CD4-positive, alpha-beta T cell treated with Interferon gamma for 1 hour (primary cell): ENCODE data around the gene NPR2.

Experiments
- DNase-seq: peaks from one replicate; pipeline ENCODE4 v3.0.0-alpha.2; 2020

The NPR2 gene

DNA sequence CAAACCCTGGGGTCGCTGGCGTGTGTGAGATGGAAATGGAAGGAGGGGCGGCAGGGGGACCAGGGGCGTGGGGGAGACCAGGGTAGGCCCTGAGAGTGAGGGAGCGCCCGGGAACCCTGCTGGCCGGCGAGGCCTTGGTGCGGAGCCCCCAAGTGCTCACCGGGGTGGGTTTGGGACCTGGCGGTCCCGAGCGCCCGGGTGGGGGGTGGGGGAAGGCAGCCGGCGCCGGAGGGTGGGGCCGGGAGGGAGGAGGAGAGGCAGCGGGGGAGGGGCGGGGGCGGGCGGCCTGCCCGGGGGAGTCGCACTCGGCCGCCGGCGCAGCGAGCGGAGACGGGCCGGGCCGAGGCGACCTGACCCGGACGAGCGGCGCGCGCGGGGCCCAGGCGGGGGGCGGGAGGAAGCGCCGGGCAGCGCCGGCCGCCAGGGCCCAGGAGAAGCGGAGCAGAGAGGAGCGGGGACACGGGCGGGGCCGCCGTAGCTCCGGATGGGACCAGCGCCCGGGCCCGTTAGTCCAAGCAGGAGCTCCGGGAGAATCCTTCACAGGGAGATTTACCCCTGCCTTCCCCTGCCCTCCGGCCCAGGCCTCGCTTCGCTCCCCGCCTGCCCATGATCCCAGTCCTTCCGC lies at the start of gene NPR2:
TSS of gene NPR2 (plus strand) at position 295 of the 625 bp plus-strand sequence. CDS start 818 bp downstream, outside the sequence.
- no peak for DNase-seq

DNA sequence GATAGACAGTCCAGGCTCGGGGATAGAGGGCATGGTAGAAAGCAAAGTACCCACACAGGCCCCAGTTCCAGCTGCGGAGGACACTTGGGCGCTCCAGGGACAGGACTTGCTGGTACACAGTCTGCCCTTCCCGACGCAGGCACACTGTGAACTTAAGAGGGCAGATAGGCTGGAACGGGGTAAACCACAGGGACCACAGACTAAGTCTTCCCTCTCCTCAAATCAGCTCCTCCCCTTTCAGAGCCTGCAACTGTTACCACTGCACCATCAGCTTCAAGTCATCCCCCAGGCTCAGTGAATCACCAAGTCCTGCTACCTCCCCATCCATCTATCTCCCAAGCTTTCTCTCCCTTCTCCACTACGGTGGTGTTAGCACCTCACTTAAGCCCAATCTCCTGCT lies 49.7 kb upstream of the NPR2 start:
- no peak for DNase-seq

DNA sequence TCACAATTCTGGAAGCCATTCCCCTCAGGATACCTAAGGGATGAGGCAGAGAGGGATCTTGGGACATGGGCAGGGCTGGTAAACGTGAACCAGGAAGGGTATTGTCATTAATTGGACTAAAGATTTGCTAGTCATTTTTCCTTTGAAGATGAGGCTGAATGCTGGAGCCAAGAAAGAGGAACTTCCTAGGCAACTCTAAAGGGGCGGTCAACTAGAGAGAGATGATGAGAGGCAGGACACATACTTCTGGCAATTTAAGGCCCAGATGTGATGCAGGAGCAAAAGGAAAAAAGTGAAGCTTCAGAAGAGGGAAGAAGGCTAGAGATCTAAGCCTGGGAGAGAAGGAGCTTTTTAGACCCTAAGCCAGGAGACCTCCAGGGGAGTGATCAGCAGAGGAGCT lies 47.9 kb upstream of the NPR2 start:
- DNase-seq, result no peak

DNA sequence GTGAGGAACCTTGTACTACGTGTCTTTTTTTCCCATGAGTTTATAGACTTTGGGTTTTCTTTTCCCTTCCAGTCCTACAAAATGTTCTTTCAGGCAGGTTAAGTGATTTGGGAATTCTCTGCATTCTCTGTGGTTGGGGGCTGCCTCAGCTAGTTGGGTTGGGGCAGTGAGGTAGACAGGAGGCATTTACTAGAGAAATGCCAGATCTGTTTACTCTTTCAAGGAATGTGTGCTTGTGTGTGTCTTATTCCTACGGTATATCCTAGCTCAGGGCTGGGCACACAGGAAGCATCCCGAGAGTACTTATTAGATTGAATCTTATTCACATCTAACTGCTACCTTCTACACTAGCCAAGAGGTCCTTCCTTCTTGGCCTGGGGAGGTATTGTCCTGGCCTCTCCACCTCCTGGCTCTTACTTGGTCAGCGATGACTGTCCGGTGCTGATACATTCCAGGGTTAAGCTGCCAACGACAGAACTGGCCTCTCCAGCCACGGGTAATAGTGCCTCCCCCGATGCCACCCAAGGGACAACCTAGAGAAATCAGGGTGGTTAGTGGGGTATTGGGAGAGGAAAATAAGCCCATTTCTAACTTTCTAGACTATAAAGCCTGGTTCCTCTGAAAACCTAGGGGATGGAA lies 47.4 kb upstream of the NPR2 start:
- no peak for DNase-seq

DNA sequence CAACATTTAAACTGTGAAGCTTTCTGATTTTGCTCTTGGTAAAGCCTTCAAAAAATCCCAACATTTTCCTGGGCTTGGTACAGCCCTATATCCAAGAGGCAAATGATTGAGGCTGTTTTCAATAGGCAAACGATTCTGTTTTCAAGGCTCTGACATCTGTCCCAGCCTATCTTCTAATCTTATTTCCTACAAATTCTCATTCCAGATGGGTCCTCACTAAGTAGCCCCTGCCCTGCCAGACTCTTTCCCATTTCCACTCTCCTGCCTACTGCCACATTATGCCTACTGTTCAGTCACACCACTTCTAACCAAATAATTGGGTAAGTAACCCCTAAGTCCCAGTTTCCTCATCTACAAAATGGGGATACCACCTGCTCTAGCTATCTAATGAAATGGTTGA lies 45.8 kb upstream of the NPR2 start:
- no peak for DNase-seq

DNA sequence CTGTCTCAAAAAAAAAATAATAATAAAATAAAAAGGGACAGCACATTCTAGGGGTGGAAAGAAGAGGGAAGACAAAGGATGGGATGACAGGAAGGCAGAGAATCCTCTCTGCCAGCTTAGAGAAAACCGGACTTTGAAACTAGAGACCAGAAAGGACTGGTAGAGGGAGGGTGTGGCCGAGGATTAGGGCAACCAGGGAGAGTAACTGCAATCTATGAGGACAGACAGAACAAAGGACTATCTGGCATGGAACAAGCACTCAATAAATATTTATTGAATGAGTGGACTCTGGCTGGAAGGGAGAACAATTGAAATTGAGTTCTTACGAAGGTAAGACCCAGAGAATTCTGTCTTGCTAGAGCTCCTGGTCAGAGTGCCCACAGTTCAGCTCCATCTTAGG lies 44.8 kb upstream of the NPR2 start:
- no peak for DNase-seq

DNA sequence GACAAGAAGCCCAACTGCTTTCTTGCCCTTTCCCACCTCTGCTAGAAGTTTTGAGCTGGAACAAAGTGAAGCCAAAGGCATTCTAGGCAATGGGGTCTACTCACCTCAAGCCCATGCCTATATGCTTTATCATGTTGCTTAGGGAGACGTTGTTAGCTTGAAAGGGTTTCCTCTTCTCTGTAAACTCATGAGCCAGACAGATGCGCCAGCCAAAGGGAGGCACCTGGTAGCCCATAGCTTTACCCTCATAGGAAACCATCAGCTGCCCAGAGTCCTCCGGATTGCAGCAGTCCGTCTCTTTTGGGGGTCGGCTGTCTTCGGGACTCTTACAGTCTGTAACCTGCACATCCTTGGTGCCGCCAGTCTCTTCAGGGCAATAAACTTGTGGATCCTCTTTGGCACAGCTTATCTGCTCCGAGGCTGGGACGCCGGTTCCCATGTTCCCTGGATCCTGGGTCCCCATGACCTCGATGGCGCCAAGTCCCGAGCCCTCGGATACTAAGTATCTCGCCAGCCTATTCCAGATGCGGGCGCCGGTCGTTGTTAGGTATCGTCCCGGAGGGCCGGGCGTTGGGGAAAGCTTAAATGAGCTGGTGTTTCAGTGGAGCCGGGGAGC lies 43.0 kb upstream of the NPR2 start:
- no peak for DNase-seq

DNA sequence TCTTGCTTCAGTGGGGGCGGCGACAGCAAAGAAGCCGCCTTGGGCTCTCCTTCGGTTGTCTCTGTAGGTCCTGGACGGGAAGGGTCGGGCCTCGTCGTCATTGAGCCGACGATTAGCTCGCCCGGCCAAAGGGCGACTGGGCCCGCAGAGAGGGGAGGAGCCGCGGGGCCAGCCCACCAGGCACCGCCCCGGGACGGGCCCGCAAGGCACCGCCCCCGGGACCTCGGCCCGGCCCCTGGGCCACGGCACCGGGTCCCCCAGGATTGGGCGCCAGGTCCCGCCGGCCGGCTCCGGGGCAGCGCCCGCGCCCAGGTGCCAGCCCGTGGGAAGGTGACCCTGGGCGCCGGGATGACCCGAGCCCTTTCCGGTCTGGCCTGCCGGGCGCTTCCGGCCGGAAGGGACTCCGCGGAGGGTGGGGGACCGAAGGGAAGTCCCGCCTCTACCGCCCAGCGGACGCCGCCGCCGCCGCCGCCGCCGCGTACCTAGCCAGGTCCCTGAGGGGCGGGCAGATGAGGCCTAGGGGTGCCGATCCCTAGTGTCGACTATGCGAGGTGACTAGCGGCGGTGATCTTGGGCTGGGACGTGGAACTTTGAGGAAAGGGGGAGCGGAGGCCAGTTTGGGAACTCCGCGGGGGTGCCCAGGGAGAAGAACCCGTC lies 42.4 kb upstream of the NPR2 start, which contains the start of the genes GBA2 and RGP1:
TSS of gene GBA2 (minus strand) at position 371 of the 657 bp plus-strand sequence. CDS start 524 bp downstream, outside the sequence.
TSS of gene RGP1 (plus strand) at position 430 of the 657 bp plus-strand sequence. CDS start 469 bp downstream, outside the sequence.
- peak; percentile 65 for DNase-seq

DNA sequence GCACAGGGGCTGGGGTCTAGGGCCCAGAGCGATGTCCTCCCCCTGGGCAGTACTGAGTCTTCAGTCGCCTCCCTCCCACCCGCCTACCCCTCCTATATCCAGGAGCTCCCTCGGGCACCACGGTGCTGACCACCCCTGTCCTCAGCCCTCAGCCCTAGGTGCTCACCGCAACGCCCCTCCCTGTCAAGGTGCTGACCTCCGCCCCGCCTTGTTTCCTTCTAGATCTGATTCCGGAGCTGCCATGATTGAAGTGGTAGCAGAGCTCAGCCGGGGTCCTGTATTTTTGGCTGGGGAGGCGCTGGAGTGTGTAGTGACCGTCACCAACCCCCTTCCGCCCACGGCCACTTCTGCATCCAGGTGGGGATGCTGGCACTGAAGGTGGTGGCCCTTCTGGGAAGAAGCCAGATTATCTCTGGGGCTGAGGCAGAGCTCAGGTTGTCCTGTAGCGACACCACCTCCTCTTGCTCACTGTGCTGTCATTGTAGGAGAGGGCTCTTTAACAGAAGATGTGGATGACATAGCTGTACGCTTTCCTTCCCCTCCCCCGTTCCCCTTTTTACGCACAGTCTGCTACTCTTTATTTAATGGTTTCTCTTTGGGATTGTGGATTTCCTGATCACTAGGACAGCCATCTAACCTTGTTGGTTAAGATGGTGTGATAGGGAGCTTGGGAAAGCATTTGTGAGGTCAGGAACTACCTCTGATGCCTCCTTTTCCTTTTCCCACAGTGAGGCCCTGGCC lies 41.7 kb upstream of the NPR2 start:
- DNase-seq, result peak; percentile 32

DNA sequence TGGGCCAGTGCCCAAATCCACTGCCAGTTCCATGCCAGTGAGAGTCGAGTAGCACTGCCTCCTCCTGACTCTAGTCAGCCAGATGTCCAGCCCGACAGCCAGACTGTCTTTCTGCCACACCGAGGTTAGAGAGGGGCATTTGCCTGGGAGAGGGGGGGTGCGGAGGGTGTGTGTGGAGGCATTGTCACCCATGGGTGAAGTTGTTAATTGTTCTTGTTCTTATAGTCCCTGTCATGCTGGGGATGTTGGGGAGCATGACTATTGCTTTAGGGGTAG lies 41.2 kb upstream of the NPR2 start:
- no peak for DNase-seq

DNA sequence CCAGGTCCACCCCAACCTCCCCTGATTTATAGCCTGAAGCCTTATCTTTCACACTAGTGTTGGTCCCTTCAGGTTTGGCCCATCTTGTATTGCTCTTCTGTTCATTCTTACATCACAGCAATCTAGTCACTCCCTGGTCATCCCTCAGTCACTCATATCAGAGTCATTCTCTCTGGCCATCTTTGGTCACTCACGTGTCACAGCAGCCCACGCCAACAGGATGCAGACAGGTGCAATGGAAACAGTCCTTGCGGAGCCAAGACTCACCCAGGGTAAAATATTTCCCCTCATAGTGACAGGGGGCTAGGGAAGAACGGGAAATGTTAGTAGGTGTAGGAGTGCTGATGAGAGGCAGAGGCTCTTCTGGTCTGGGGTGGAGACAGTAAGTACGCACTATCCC lies 37.9 kb upstream of the NPR2 start:
- no peak for DNase-seq

DNA sequence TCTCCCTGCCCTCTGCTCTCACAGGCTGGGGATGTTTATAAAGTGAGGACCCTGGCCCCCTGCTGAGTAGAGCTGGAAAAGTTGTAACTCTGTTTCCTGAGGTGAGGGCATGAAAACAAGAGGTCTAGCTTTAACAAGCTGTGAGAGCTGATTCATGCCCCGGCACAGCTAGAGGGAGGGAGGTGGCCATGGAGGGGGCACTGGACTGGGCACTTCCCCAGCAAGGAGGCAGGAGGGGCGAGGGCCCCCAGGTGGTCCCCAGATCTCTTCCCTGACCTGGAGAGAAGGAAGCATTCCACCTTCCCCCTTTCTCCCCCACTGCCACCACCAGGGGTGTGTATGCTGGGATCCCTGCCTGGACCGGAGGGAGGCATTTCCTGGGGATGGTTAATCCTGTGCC lies 37.1 kb upstream of the NPR2 start, which contains the start of gene MSMP:
TSS of gene MSMP (minus strand) at position 13 of the 400 bp plus-strand sequence. CDS start 147 bp downstream, outside the sequence.
- DNase-seq, result no peak

DNA sequence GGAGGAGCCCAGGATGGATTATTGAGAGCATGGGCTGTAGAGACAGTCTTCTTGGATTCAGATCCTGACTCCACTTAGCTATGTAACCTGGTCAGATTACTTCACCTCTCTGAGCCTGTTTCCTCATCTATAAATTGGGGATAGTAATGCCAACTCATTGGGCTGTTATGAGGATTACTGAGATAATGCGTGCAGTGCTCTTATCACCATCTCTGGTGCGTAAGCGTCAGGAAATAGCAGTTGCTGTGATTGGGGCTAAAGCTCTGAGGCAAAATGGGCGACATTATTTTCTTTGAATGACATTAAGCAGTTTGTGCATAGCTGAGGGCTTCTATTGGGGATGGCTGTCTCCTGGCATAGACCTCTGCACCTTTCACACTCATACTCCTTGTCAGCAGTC lies 36.3 kb upstream of the NPR2 start:
- no peak for DNase-seq

DNA sequence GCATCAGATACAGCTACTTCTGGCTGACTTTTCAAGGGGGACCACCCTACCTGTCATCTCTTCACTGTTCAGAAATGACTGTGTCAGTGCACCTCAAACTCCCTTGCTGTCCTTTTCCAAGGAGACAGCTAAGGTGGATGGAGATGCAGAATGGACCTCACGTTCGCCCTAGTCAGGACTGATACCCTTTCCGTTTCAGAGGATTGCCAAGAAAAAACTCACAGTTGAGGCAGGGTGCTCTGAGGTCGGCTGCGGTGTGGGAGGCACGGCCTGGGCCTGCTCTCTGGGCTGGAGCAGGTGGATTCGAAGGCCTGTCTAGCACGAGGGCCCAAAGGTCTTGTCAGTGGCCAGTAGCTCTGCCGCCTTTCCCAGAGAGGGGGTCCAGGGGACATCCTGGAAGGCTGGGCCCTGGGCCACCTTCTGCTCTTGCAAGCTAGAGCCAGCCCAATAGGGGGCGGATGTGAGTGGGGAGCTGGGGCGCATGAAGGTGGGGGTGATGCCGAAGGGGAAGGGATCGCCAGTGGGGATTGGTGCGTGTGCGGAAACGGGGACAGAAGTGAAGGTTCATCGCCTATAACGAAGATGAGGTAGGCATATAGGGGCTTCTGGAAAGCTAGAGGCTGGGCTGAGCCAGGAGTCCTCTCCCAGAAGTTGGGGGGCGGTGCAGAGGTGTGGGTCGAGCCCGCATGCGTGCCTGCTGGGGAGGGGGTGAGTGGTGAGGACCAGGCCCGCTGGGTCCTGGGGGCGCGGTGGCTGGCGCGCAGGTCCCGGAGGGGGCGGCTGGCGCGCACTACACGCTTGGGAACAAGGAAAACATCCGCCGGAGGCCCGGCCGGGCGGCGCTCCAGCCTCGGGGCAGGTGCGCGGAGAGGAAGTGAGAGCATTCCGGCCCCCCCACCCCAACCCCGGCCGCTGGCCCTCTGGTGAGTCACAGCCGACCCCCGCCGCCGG lies 34.8 kb upstream of the NPR2 start:
- DNase-seq, result peak; percentile 71

DNA sequence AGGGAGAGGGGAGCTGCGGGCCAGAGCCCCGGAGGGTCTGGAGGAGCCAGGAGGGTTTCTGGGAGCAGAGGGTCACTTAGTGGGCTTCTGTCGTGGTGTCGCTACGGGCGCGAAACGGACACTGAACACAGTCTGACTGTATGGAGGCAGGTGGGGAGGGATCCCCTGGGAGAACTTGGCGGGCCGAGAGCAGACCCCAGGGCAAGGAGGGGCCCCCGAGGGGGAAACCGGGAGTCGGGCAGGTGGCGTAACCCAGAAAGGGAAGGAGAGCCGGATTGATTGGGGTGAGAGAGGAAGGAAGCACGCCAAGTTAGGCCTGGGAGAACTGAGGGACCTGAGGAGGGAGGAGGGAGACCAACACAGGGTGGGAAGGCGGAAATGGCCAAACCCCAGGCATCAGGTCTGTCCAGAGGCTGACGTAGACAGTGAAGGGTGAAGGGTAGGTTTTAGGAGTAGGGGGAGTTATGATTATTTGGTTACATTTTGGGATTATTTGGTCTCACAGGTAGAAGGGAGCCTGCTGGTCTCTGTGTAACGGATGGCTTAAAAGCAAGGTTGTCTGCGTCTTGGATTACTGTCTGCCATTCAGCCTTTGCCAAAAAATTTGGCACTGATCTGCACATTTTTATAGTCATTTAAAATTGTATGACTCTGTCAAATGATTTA lies 34.0 kb upstream of the NPR2 start:
- peak; percentile 15 for DNase-seq

DNA sequence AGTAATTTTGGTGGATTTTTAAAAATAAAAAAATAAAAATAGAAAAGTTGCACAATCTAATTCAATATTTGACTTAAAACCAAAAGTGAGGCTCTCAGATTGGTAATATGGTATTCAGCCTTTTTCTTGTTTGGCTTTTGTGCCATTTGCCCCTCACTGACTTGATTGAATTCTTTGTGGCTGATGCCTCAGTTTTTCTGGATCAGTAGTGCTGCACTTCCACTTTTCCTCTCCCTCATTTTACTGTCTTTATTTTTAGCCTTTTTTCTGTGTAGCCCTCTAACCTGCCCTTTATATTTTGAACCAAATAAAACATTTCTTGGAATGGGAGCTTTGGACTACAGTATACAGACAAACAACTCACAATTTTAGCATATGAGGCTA lies 33.5 kb upstream of the NPR2 start:
- no peak for DNase-seq

DNA sequence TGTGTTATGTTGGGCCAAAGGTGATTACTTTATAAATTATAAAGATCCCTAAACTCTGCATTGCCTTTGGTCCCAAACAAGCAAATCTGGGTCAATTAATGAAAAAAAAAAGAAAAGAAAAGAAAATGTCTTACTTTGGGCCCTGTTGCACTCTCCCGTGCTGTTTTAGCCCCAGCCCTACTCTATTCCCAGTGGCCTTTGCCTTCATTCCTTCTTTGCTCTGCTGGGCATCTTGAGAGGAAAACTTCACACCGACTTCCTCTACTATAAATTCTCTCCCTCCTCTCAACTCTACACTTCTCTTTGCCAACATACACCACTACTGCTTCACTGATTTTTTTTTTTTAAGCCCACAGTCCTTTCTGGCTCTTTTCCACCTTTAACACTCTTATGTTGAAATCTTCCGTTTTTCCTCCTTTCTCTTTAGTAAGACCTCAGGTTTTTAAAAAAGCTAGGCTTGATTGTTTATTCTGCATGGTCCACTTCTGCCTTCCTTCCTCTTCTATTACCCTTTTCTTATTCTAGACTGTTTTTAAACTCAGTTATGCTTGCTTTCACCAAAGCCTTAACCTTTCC lies 32.8 kb upstream of the NPR2 start:
- no peak for DNase-seq

DNA sequence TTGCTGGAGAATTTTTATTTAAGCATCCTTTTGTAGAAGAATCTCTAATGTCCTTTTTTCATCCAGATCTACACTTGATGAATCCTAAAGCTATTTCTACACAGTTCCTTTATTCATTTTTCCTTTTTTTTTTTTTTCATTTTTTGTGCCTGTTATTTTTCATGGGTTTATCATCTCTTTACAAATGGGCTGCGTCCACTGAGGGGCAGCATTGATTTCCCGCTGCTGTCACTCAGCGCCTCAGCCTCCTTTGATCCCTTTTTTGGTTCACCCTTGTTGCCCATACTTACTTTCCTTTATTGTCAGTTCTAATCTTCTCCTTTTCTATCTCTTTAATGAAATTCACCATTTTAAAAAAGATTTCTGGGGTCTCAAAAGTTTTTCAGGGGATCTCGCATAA lies 31.6 kb upstream of the NPR2 start:
- no peak for DNase-seq

DNA sequence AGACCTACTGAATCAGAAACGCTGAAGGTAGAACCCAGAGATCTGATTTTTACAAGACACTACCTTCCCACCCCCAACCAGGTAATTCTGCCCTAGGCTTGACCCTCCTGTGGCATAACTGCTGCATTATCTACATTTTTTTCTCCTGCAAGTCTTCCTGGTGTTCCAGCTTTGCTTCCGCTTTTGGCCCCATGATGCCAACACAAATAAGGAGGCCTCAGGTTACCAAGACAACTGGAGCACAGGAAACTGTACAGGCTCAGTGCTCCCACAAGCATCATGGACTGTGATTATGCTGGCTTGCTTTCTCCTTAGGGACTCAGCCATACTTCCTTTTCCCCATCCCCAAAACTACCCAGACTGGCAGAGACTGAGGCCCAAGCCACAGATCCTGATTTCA lies 30.7 kb upstream of the NPR2 start:
- no peak for DNase-seq

DNA sequence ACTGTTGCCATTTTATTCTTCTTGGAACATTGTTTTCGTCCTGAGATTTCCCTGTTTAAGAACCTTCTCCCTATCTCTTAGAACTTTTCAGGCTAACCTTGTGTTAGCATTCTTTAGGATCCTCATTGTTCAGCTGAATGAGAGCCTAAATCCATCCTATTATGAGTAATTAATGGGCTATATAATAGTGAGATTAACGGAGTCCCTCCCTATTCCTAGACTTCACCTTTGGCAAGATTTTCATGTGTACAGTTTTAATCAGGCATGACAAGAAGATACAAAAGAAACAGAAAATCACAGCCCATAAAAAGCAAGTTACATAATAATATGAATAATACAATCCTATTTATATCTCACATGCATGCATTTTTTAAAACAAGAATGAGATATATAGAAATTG lies 28.2 kb upstream of the NPR2 start:
- no peak for DNase-seq

DNA sequence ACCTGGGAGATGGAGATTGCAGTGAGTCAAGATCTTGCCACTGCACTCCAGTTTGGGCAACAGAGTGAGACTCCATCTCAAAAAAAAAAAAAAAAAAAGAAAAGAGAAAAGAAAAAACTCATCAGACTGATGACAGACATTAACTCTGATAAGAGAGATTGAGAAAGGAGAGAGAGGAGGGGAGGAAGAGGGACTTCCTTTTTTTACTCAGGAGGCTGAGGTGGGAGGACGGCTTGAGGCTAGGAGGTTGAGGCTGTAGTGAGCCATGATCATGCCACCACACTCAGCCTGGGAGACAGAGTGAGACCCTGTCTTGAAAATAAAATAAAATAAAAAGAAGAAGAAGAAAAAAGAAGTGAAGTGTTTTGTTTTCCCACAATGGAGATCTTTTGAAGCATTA lies 27.6 kb upstream of the NPR2 start:
- DNase-seq, result no peak
